DOHH2 (cell line): ENCODE results near the gene B3GALT5.

Experiments
- CTCF ChIP-seq: fragments of 200-600 bp; sonication (generic); IDR thresholded peaks from one replicate; pipeline ENCODE4 v1.5.1; 2014; ENCODE audit warnings: antibody characterized with exemption, mild to moderate bottlenecking, low read depth, low read length; ENCODE audit not compliant: poor library complexity, severe bottlenecking
- EZH2phosphoT487 ChIP-seq: fragments of 200-600 bp; sonication (generic); IDR thresholded peaks from 2 replicates; pipeline ENCODE4 v1.6.1; 2017; ENCODE audit warnings: borderline replicate concordance, mild to moderate bottlenecking, antibody characterized with exemption, low read length, moderate library complexity, mixed read lengths

- TF ChIP-seq CTCF (no peak), EZH2phosphoT487 (no peak)
Measured at GRCh38 chr21:39640754-39641153, 28.0 kb downstream of the B3GALT5 start.
